Tibial artery (tissue), 4 donors: ENCODE results near the gene AGXT.

ENCODE experiments used
- DNase-seq, 2 donors: peaks; one replicate each; pipeline ENCODE4 v3.0.0-alpha.2; 2019
- H3K27ac ChIP-seq, 2 donors: fragments of 200-600 bp; sonication (generic) in 1 of 2; 1 replicate in 1 of 2; 2 replicates in 1 of 2; pipeline ENCODE4 v1.5.1; 2018 to 2019; ENCODE audit warnings: mild to moderate bottlenecking in 1 of 2
- H3K27me3 ChIP-seq, 2 donors: fragments of 200-600 bp; sonication (generic) in 1 of 2; one replicate each; pipeline versions ENCODE4 v1.5.1 to v1.6.0; 2016 to 2019
- H3K36me3 ChIP-seq, 3 donors: fragments of 200-600 bp; sonication (generic) in 2 of 3; one replicate each; pipeline ENCODE4 v1.5.1; 2016 to 2019; ENCODE audit warnings: mild to moderate bottlenecking in 2 of 3
- H3K4me1 ChIP-seq, 4 donors: fragments of 200-600 bp; sonication (generic) in 2 of 4; 1 replicate in 3 of 4; 2 replicates in 1 of 4; pipeline ENCODE4 v1.5.1; 2016 to 2019
- H3K4me3 ChIP-seq, 2 donors: fragments of 200-600 bp; sonication (generic) in 1 of 2; 1 replicate in 1 of 2; 2 replicates in 1 of 2; pipeline ENCODE4 v1.5.1; 2018 to 2019; ENCODE audit warnings: mild to moderate bottlenecking in 2 of 2
- H3K9me3 ChIP-seq, 3 donors: fragments of 200-600 bp; sonication (generic) in 1 of 3; one replicate each; pipeline ENCODE4 v1.5.1; 2016 to 2019
- intact Hi-C: fragments of 100-400 bp; cut with DNase I; formaldehyde crosslinking; loops from one replicate; pipeline ENCODE4 v1.15.0; 2023; ENCODE audit warnings: low total_unique reads
- TF ChIP-seq, protein P1 (sequence below), 2 experiments: fragments of 200-600 bp in 1 of 2; fragments of 450-650 bp in 1 of 2; IDR thresholded peaks; one replicate each; pipeline ENCODE4 v1.5.1; 2017 to 2019; ENCODE audit warnings: antibody characterized with exemption in 2 of 2, mild to moderate bottlenecking in 1 of 2, moderate library complexity in 1 of 2

The AGXT gene

DNA sequence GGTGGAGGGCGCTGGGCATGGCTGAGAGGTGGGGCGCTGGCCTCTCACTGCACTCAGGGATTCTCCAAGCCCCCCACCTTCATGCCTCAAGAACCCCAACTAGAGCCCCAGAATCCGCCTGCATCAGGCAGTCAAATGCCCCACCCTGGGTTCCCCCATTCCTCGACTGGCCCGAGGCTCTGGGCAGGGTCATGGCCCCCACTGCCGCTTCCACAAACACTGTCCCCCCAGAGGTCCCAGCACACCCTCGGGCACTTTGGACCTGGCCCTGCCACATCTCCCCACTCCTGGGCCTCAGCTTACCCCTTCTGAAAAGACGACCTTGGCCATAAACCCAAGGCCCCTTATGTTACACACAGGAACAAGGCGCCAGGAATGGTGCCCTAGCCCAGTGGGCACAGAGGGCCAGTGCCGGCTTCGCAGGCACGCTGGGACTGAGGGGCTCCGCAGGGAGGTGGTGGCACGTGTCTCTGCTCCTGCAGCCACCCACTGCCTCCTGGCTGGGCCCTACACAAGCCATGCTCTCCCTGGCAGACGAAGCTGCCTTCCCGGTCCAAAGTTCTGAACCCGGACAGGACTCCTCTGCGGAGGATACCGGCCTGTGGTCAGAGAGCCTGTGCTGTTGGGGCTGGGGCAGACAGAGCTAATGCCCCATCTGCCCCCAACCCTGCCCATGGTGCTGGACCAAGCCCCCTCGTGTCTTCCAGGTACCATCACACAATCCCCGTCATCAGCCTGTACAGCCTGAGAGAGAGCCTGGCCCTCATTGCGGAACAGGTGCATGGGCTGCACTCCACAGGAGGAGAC, 6.8 kb downstream of the AGXT start:
- no peak for DNase-seq
- intact Hi-C loops: no loop called here
- no peak overlapping the region for H3K27ac ChIP-seq
- TF ChIP-seq, protein P1, sequence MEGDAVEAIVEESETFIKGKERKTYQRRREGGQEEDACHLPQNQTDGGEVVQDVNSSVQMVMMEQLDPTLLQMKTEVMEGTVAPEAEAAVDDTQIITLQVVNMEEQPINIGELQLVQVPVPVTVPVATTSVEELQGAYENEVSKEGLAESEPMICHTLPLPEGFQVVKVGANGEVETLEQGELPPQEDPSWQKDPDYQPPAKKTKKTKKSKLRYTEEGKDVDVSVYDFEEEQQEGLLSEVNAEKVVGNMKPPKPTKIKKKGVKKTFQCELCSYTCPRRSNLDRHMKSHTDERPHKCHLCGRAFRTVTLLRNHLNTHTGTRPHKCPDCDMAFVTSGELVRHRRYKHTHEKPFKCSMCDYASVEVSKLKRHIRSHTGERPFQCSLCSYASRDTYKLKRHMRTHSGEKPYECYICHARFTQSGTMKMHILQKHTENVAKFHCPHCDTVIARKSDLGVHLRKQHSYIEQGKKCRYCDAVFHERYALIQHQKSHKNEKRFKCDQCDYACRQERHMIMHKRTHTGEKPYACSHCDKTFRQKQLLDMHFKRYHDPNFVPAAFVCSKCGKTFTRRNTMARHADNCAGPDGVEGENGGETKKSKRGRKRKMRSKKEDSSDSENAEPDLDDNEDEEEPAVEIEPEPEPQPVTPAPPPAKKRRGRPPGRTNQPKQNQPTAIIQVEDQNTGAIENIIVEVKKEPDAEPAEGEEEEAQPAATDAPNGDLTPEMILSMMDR (IDR thresholded peaks at IDR 0.05): no peak
- H3K9me3 ChIP-seq: no peaks in the 10 kb centered on the region
- H3K36me3 ChIP-seq: no peaks in the 10 kb centered on the region
- no peaks in the 10 kb centered on the region for H3K4me1 ChIP-seq
- H3K4me3 ChIP-seq: no peak overlapping the region
- peaks cover 0 to 42% of the 10 kb centered on the region in 2 donors for H3K27me3 ChIP-seq

DNA sequence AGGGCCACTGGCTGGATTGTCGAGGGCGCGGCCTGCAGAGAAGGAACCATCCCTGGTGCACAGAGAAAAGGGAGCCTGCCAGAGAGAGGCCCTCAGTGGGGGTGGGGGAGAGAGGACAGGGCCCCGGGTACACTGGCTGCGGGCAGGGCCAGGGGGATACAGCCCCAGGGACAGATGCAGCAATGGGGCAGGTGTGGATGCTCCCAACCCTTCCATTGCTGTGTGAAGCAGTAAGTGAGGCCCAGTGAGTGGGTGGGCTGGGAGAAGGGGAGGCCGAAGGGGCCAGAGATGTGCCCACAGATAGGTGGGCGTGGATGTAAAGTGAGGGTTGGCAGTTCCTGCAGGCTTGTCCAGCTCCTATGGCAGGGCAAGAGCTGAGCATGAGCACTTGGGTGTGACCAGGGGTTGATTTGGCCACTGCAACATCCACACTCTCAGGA, 7.4 kb downstream of the AGXT start:
- intact Hi-C loops: no loop called here
- H3K27ac ChIP-seq: no peak overlapping the region
- no peaks in the 10 kb centered on the region for H3K9me3 ChIP-seq
- no peak overlapping the region for H3K4me3 ChIP-seq
- no peaks in the 10 kb centered on the region for H3K4me1 ChIP-seq
- H3K27me3 ChIP-seq: peaks cover 0 to 36% of the 10 kb centered on the region in 2 donors
- DNase-seq: no peak
- TF ChIP-seq, protein P1 (IDR thresholded peaks at IDR 0.05): no peak
- H3K36me3 ChIP-seq: no peaks in the 10 kb centered on the region

DNA sequence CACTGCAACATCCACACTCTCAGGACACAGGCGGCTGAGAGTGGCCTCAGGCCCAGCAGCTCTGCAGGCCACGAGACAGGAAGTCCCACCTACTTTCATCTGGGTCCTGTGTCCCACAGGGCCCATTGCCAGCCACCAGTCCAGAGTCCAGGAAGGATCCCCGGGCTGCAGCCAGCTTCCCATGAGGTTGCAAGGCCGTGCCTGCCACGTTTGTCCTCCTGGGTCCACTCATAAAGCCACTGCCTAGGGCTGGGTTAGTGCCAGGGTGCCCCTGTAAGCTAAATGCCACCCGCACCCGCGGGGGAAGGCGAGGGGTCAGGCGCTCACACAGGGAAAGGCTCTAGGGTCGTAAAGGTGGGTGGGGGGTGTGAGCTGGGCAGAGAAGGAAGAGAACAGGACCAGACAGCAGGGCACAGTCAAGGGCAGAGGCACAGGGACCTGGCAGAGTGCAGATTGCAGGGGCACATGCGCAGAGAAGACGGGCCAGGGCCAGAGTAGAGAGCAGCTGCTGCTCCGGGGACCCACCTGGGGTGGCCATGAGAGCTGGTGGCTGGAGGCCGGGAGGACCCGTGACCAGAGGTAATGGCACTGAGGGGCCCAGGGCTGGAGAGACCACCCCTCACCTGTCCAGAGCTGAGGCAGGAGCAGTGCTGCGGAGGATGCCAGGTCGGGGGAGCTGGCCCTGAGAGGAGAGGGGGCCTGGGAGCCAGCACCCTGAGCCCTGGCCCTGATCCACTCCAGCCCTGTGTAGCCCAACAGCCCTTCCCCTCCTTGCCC, 8.0 kb downstream of the AGXT start:
- intact Hi-C loops: no loop called here
- H3K27me3 ChIP-seq: peaks cover 0 to 29% of the 10 kb centered on the region in 2 donors
- no peak for DNase-seq
- H3K4me3 ChIP-seq: no peak overlapping the region
- TF ChIP-seq, protein P1 (IDR thresholded peaks at IDR 0.05): no peak
- no peaks in the 10 kb centered on the region for H3K9me3 ChIP-seq
- H3K27ac ChIP-seq: no peak overlapping the region
- no peaks in the 10 kb centered on the region for H3K4me1 ChIP-seq
- H3K36me3 ChIP-seq: no peaks in the 10 kb centered on the region

DNA sequence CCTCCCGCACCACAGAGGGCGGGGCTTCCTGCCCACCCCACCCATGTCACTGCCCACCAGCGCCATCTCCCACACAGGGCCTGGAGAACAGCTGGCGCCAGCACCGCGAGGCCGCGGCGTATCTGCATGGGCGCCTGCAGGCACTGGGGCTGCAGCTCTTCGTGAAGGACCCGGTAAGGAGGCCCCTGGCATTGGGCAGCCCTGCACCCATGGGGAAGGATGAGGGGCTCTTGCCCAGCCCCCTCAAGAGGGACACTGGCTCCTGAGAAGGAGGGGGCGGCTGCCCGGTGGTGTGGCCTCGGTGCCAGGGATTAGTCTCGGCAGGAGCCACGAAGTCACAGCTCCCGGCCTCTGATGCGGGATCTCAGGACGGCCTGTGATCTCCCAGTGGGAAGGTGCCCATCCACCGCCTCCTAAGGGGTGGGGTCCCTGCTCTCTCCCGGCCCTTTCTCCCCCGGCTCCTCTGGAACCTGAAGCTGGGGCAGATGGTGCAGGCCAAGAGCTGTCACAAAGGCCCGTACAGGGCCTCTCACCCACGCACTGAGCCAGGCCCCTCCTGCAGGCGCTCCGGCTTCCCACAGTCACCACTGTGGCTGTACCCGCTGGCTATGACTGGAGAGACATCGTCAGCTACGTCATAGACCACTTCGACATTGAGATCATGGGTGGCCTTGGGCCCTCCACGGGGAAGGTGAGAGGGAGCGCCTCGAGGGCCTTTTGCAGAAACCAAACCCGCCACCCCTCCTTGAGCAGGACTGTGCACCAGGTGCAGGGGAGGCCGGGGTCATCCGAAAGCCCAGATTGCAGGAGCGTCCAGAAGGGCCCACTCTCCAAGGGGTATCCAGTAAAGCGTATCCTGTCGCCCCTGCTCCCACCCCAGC, 9.1 kb downstream of the AGXT start:
- peaks cover 0 to 24% of the 10 kb centered on the region in 2 donors for H3K27me3 ChIP-seq
- H3K27ac ChIP-seq: no peak overlapping the region
- TF ChIP-seq, protein P1 (IDR thresholded peaks at IDR 0.05): no peak
- intact Hi-C loops: no loop called here
- no peaks in the 10 kb centered on the region for H3K4me1 ChIP-seq
- no peaks in the 10 kb centered on the region for H3K36me3 ChIP-seq
- no peak overlapping the region for H3K4me3 ChIP-seq
- no peak for DNase-seq
- H3K9me3 ChIP-seq: no peaks in the 10 kb centered on the region

DNA sequence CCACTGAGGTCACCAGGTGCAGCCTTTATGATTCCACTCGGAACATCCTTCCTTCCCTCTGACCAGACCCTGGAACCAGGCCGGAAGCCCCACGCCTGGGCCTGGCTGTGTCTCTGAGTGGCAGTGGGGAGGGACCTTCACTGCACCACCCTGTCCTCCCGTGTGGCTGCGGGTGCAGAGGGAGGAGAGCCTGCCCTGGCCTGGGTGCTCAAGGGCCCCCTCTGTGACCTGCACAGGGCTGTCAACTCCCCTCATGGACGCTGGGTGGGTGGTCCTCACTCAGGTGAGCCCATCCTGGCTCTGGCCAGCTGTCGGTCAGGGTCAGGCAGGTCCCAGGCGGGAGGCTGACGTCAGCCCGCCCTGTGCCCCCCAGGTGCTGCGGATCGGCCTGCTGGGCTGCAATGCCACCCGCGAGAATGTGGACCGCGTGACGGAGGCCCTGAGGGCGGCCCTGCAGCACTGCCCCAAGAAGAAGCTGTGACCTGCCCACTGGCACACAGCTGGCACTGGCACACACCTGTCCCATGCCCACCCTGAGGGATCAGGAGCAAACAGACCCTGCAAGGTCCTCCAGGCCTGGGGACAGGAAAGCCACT, 9.8 kb downstream of the AGXT start:
- TF ChIP-seq, protein P1 (IDR thresholded peaks at IDR 0.05): no peak
- no peak for DNase-seq
- Histone ChIP-seq H3K27ac (no peak overlapping the region), H3K4me3 (no peak overlapping the region), H3K9me3 (no peaks in the 10 kb centered on the region), H3K4me1 (no peaks in the 10 kb centered on the region), H3K27me3 (peaks cover 0 to 19% of the 10 kb centered on the region in 2 donors), H3K36me3 (no peaks in the 10 kb centered on the region)
- intact Hi-C loops: no loop called here
